Fibroblast of pulmonary artery (primary cell): ENCODE data around the gene LIMCH1.
"Not testable (repeated sequence)": the region's sequence is repeated elsewhere in the genome, so short reads cannot be mapped to it uniquely, and the experiment has no call there.

Experiments used
- DNase-seq: peaks from one replicate; pipeline ENCODE4 v3.0.0-alpha.2; 2010; ENCODE audit warnings: low read depth
- H3K4me3 ChIP-seq: replicated peaks from 2 replicates; pipeline ENCODE4 v1.5.1; 2011; ENCODE audit warnings: low read depth, mild to moderate bottlenecking, control low read depth, low read length, moderate library complexity
- TF ChIP-seq, protein P1 (sequence below): IDR thresholded peaks from 2 replicates; pipeline ENCODE4 v1.5.1; 2011; ENCODE audit warnings: mild to moderate bottlenecking, control low read depth, low read length, inconsistent platforms; ENCODE audit errors: missing control alignments

The LIMCH1 gene

GRCh38 chr4:41709844-41710481 lies 172.0 kb downstream of the LIMCH1 start:
- H3K4me3 ChIP-seq = no peak overlapping the region
- TF ChIP-seq, protein P1, sequence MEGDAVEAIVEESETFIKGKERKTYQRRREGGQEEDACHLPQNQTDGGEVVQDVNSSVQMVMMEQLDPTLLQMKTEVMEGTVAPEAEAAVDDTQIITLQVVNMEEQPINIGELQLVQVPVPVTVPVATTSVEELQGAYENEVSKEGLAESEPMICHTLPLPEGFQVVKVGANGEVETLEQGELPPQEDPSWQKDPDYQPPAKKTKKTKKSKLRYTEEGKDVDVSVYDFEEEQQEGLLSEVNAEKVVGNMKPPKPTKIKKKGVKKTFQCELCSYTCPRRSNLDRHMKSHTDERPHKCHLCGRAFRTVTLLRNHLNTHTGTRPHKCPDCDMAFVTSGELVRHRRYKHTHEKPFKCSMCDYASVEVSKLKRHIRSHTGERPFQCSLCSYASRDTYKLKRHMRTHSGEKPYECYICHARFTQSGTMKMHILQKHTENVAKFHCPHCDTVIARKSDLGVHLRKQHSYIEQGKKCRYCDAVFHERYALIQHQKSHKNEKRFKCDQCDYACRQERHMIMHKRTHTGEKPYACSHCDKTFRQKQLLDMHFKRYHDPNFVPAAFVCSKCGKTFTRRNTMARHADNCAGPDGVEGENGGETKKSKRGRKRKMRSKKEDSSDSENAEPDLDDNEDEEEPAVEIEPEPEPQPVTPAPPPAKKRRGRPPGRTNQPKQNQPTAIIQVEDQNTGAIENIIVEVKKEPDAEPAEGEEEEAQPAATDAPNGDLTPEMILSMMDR = no peak
- DNase-seq = peak; percentile 29

- not testable (repeated sequence) for DNase-seq, H3K4me3 ChIP-seq
These were observed 173.7 kb downstream of the LIMCH1 start for GRCh38 chr4:41711654-41712053.

DNA sequence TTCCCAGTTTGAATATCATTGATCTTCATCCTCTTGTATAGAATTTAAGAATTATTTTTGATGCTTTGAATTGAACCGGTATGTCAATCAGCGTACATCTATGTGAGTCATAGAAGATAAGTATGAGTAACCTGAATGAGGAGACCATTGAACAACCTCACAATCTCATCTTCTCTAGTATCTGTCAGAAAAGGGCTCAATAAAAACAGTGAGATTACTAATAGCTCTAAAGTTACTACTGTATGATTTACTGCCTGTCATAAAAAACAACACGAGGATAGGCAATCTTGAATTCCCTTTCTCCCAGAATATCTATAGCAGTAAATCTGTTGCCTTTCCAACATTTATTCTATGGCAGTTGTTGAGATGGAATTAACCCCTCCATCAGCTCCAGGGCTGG lies 174.5 kb downstream of the LIMCH1 start:
- DNase-seq = no peak
- no peak overlapping the region for H3K4me3 ChIP-seq
- TF ChIP-seq, protein P1 = no peak

GRCh38 chr4:41713768-41714167 lies 175.8 kb downstream of the LIMCH1 start:
- no peak for DNase-seq
- H3K4me3 ChIP-seq = no peak overlapping the region
- TF ChIP-seq, protein P1 = no peak

GRCh38 chr4:41714364-41715000 lies 176.5 kb downstream of the LIMCH1 start:
- no peak for DNase-seq
- TF ChIP-seq, protein P1 = no peak

DNA sequence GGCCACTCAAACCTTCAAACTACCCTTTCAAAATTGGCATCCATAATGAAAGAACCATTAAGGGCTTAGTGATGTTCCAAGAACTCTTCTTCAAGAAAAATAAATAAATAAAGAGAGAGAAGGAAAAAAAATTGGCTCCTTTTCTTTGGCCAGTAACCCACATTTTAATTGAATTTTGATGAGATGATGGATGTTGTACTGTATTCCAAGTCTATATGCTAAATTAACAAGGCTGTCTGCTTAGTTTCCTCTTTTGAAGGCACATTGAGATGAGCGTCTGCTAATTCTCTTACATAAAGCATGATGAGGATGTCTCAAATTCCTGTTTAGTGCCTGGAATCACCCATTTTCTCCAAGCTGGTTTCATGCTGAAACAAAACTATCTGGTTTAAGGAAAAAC lies 177.2 kb downstream of the LIMCH1 start:
- no peak for DNase-seq
- TF ChIP-seq, protein P1 = no peak
- H3K4me3 ChIP-seq = no peak overlapping the region

More at GRCh38 chr4:41714364-41715000, 176.5 kb downstream of the LIMCH1 start:
- H3K4me3 ChIP-seq = no peak overlapping the region

GRCh38 chr4:41718907-41719306 lies 180.9 kb downstream of the LIMCH1 start:
- TF ChIP-seq, protein P1 = no peak
- no peak for DNase-seq
- no peak overlapping the region for H3K4me3 ChIP-seq
